ENCODE data around the gene PKLR.

The PKLR gene

DNA sequence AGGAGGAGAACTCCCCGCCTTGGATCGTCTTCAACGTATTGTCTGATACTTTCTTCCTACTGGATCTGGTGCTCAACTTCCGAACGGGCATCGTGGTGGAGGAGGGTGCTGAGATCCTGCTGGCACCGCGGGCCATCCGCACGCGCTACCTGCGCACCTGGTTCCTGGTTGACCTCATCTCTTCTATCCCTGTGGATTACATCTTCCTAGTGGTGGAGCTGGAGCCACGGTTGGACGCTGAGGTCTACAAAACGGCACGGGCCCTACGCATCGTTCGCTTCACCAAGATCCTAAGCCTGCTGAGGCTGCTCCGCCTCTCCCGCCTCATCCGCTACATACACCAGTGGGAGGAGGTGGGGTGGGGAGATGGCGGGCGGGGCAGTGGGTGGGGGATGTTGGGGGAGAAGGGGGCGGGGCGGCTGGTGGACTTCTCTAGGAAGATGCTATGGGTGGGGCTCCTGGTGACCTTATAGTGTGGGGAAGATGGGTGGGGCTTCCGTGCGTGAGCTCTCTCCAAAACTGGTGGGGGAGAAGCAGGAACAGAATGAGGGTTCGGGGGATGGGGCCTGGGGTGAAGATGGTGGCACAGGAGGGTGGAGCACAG is 18.6 kb downstream of the PKLR start:
- DNase-seq, result no peak

DNA sequence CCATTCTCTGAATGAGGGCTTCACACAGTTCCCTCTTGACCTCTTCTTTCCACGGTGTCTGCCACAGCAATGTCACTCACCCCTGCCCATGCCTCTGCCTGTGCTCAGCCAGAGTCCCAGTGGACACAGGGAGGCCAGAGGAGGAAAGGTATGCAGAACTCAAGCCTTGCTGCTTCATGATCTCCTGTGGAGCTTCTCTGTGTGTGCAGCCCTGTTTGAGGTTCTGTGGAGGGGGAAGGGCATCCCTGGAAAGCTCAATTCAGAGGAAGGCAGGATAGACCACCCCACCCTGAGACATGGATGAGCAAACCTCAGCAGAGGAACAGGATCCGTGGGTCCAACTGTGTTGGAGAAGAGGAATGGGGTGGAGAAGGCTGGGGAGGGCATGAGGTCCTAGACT is 22.0 kb downstream of the PKLR start:
- no peak for DNase-seq

- DNase-seq, result no peak
Observed at GRCh38 chr1:155278689-155279160, 22.5 kb downstream of the PKLR start.

- peak; percentile 79 for DNase-seq
Observed at GRCh38 chr1:155277902-155278688, 23.1 kb downstream of the PKLR start.

DNA sequence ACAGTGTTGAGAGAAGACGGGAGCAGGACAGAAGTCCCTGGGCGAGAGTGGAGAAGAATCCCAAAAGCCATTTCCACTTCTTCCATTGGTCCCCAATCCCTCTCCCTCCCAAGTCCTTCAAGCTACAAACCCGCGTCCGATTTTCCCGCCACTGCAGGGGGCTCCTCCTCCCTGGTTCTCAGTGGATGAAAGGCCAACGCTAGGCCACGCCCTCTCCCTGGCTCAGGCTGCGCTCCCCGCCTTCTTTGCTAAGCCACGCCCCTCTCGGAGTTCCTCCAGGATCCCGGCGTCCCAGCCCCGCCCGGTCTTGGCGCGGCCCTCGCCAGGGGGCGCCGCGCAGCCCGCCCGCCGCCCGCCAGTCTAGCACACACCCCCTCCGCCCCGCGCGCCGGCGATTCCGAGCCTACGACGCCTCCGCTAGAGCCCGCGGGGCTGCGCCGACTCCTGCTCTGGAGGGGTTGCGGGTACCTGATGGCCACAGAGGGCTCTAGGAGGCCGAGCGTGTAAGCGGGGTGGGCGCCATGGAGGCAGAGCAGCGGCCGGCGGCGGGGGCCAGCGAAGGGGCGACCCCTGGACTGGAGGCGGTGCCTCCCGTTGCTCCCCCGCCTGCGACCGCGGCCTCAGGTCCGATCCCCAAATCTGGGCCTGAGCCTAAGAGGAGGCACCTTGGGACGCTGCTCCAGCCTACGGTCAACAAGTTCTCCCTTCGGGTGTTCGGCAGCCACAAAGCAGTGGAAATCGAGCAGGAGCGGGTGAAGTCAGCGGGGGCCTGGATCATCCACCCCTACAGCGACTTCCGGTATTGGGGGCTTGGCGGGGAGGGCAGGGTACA is 24.0 kb downstream of the PKLR start, which contains the start of gene HCN3:
Gene HCN3 (plus strand): TSS at position 394 of the 832 bp plus-strand sequence. CDS start 128 bp downstream, at position 522.
- peak; percentile 96 for DNase-seq

- peak; percentile 96 for DNase-seq
Observed at GRCh38 chr1:155273343-155274245, 27.6 kb downstream of the PKLR start, which contains the start of gene CLK2. Gene CLK2 (minus strand): TSS chr1:155273504. CDS start chr1:155270977, 2,527 bp downstream.

- no peak for DNase-seq
Observed at GRCh38 chr1:155272466-155273342, 28.5 kb downstream of the PKLR start.

- DNase-seq, result no peak
Observed at GRCh38 chr1:155269381-155269780, 31.9 kb downstream of the PKLR start.

- DNase-seq, result no peak
Observed at GRCh38 chr1:155268630-155269029, 32.6 kb downstream of the PKLR start.

GRCh38 chr1:155267373-155267772 is 33.9 kb downstream of the PKLR start:
- DNase-seq, result no peak

DNA sequence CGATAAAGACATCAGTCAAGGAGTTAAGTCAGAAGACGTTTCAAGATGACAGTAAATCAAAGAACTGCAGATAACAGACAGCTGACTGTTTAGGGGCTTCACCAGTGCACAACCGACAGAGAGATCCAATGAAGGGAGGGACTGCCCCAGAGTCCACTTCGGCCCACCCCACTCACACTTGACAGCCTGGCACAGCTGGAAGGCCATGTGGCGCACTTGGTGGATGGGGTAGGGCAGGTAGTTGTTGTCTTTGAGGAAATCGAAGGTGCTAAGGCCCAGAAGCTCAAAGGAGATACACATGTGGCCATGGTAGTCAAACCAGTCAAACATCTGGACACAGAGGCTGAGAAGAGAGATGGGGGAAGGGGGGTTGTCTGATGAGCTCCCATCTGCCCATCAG is 34.7 kb downstream of the PKLR start:
- DNase-seq, result no peak

DNA sequence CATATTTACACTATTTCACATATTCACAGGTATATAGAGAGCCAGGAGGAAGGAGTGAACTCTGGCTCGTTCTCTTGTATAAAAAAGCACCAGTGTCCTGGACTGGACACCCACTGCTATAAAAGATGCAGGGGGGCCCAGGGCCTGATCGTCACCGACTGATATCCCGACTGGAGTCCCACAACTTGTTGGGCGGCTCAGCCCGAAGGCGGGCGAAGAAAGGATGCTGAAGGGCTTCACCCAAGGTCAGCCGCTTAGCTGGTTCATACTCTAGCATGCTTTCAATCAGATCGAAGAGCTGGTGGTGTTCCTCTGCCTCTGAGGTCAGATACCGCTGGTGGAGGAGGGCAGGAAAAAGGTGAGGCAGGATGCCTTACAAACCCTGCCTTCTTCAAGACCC is 38.2 kb downstream of the PKLR start:
- no peak for DNase-seq

- DNase-seq, result peak; percentile 93
Observed at GRCh38 chr1:155261852-155262673, 39.2 kb downstream of the PKLR start, which contains the start of gene SCAMP3. Gene SCAMP3 (minus strand): TSS chr1:155262360. CDS start chr1:155262151, 209 bp downstream.

DNA sequence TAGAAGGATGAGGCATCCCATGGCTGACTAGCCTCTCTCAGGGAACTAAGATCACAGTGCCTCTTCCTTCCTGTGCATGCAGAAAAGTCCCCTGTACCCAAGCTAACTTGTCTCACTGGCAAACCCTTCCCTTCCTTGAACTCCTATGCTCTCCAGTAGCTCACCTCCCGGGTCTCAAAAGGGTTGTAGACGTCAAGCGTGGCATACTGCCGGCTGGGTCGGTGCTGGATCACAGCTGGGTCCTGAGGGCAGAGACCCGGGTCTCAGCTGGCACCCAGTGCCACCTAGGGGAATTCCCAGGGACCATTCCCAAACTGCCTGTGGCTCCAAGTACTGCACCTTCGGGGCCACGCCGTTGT is 39.8 kb downstream of the PKLR start:
- peak; percentile 30 for DNase-seq

GRCh38 chr1:155260276-155260675 is 41.0 kb downstream of the PKLR start:
- DNase-seq, result no peak

GRCh38 chr1:155256058-155256852 is 45.0 kb downstream of the PKLR start:
- no peak for DNase-seq

GRCh38 chr1:155255243-155256007 is 45.8 kb downstream of the PKLR start, which contains the start of gene ENTREP3:
Gene ENTREP3 (minus strand): TSS chr1:155255483. CDS start chr1:155254877, 606 bp downstream.
- peak; percentile 78 for DNase-seq

DNA sequence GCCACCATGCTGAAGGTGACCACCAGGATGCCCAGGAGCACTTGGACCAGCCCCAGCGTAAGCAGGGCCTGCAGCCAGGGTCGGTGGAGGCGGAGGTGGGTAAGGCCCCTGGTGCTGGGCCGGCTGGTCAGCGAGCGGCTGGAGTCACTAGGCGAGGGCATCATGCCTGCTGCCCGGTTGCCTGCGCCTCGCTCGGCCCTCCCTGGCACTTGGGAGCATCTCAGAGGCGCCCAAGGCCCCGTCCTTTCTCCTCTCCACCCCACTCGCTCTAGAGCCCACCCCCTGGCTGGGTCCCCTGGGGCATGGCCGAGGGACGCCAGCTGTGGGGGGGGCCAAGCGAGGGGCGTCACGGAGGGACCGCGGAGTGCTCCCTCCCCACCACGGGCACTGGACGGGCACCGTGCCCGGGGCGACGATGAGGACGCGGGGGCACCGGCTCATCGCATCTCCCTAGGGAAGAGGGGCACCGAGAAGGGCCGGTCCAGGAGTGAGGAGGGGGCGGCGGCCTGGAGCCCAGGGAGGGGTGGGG is 46.5 kb downstream of the PKLR start:
- DNase-seq, result no peak
